CD14-positive monocyte (primary cell): ENCODE data around the gene TMEM132A. TPM values are rescaled to one million over a fixed set of nuclear protein-coding genes. Genes with fewer than 3 reads are reported as not detected.
A peak's percentile ranks its signal among the peaks of the same experiment; 100 is the strongest.

Source experiments
- DNase-seq, 3 donors: peaks; one replicate each; pipeline ENCODE4 v3.0.0-alpha.2; 2011 to 2022
- H2AFZ ChIP-seq: 2 replicates; pipeline ENCODE4 v1.6.0; 2012; ENCODE audit warnings: mild to moderate bottlenecking, low read depth, low read length, inconsistent platforms; ENCODE audit not compliant: insufficient read depth, poor library complexity, severe bottlenecking
- H3K27ac ChIP-seq, 2 donors: 1 replicate in 1 of 2; 2 replicates in 1 of 2; pipeline ENCODE4 v1.5.1; 2012 to 2013; ENCODE audit warnings: low read length in 2 of 2, control low read depth in 1 of 2, inconsistent platforms in 1 of 2, low read depth in 1 of 2, mild to moderate bottlenecking in 1 of 2
- H3K27me3 ChIP-seq, 2 donors: one replicate each; pipeline versions ENCODE4 v1.6.0 to v1.6.1; 2011 to 2013; ENCODE audit warnings: low read length in 2 of 2; ENCODE audit not compliant: control insufficient read depth in 2 of 2, insufficient read depth in 2 of 2
- H3K36me3 ChIP-seq, 2 donors: replicated peaks in 1 of 2; 1 replicate in 1 of 2; 2 replicates in 1 of 2; pipeline versions ENCODE4 v1.5.1 to v1.6.1; 2012 to 2013; ENCODE audit warnings: low read length in 2 of 2, control low read depth in 1 of 2, inconsistent platforms in 1 of 2, mild to moderate bottlenecking in 1 of 2; ENCODE audit not compliant: insufficient read depth in 2 of 2, control insufficient read depth in 1 of 2
- H3K4me1 ChIP-seq, 2 donors: 1 replicate in 1 of 2; 2 replicates in 1 of 2; pipeline versions ENCODE4 v1.5.1 to v1.6.1; 2012 to 2013; ENCODE audit warnings: low read length in 2 of 2, control low read depth in 1 of 2, inconsistent platforms in 1 of 2, mild to moderate bottlenecking in 1 of 2, moderate library complexity in 1 of 2; ENCODE audit not compliant: insufficient read depth in 2 of 2, control insufficient read depth in 1 of 2
- H3K4me2 ChIP-seq: replicated peaks from 2 replicates; pipeline ENCODE3; 2012; ENCODE audit warnings: low read length, moderate library complexity, mild to moderate bottlenecking; ENCODE audit not compliant: poor library complexity, severe bottlenecking; ENCODE audit errors: extremely low read depth
- H3K4me3 ChIP-seq, 3 experiments: fragments of 200-600 bp in 1 of 3; sonication (generic) in 1 of 3; replicated peaks in 1 of 3; 1 replicate in 2 of 3; 2 replicates in 1 of 3; pipeline ENCODE4 v1.5.1; 2011 to 2013; ENCODE audit warnings: low read length in 3 of 3, mild to moderate bottlenecking in 3 of 3, control low read depth in 2 of 3, low read depth in 2 of 3, inconsistent platforms in 1 of 3, moderate library complexity in 1 of 3
- H3K79me2 ChIP-seq: 2 replicates; pipeline ENCODE4 v1.6.0; 2012; ENCODE audit warnings: mild to moderate bottlenecking, control low read depth, inconsistent platforms, low read length, moderate library complexity; ENCODE audit not compliant: insufficient read depth
- H3K9ac ChIP-seq: 2 replicates; pipeline ENCODE4 v1.6.0; 2017; ENCODE audit warnings: low read length, mild to moderate bottlenecking; ENCODE audit not compliant: insufficient read depth, poor library complexity, severe bottlenecking
- H3K9me3 ChIP-seq, 2 donors: replicated peaks in 1 of 2; 1 replicate in 1 of 2; 2 replicates in 1 of 2; pipeline versions ENCODE4 v1.5.1 to v1.6.1; 2012 to 2013; ENCODE audit warnings: low read length in 2 of 2, control low read depth in 1 of 2; ENCODE audit not compliant: control insufficient read depth in 1 of 2, insufficient read depth in 1 of 2
- H4K20me1 ChIP-seq: 2 replicates; pipeline ENCODE4 v1.6.0; 2012; ENCODE audit warnings: mild to moderate bottlenecking, low read length, control low read depth, moderate library complexity; ENCODE audit not compliant: insufficient read depth
- H3K27ac Mint-ChIP-seq, 7 donors: one replicate each; pipeline ENCODE4 v1.8.0; 2020; ENCODE audit warnings: mild to moderate bottlenecking in 7 of 7, mixed read lengths in 7 of 7, moderate library complexity in 6 of 7, inconsistent platforms in 2 of 7
- H3K27me3 Mint-ChIP-seq, 3 donors: one replicate each; pipeline ENCODE4 v1.8.0; 2021 to 2022; ENCODE audit warnings: low read depth in 3 of 3, mild to moderate bottlenecking in 3 of 3, mixed read lengths in 3 of 3, moderate library complexity in 3 of 3, inconsistent platforms in 1 of 3
- H3K36me3 Mint-ChIP-seq, 2 donors: one replicate each; pipeline ENCODE4 v1.8.0; 2020; ENCODE audit warnings: mixed read lengths in 2 of 2, inconsistent platforms in 1 of 2, mild to moderate bottlenecking in 1 of 2
- H3K4me1 Mint-ChIP-seq: one replicate; pipeline ENCODE4 v1.8.0; 2020; ENCODE audit warnings: mild to moderate bottlenecking, mixed read lengths
- H3K4me3 Mint-ChIP-seq, 2 donors: one replicate each; pipeline ENCODE4 v1.8.0; 2020; ENCODE audit warnings: mild to moderate bottlenecking in 2 of 2, mixed read lengths in 2 of 2, moderate library complexity in 1 of 2
- H3K9me3 Mint-ChIP-seq, 7 donors: one replicate each; pipeline ENCODE4 v1.8.0; 2020 to 2022; ENCODE audit warnings: mixed read lengths in 7 of 7, mild to moderate bottlenecking in 6 of 7, moderate library complexity in 6 of 7, inconsistent platforms in 2 of 7
- WGBS: methylation state at CpG from one replicate; pipeline ENCODE4 v1.1.5; 2013; ENCODE audit warnings: missing lambda C conversion rate; ENCODE audit not compliant: insufficient coverage; 5-methylcytosine and 5-hydroxymethylcytosine counted together
- intact Hi-C, 2 donors: fragments of 100-400 bp; cut with micrococcal nuclease; formaldehyde crosslinking; loops; one replicate each; pipeline versions ENCODE4 v1.15.0 to v1.15.1; 2023
- polyA plus RNA-seq, 3 donors: library from polyadenylated mRNA; depleted of rRNA in 1 of 3; unstranded in 2 of 3; stranded (reverse) in 1 of 3; fragments of 300-500 nt in 2 of 3; fragments of >200 nt in 1 of 3; fragmentation: Illumina TruSeq in 2 of 3; gene quantifications; 1 replicate in 2 of 3; 2 replicates in 1 of 3; pipeline ENCODE4 v1.2.3, GENCODE V29; 2012 to 2021
- TF ChIP-seq, protein P1 (sequence below): fragments of 200-600 bp; IDR thresholded peaks from one replicate; pipeline ENCODE4 v1.8.0; 2022; ENCODE audit warnings: antibody characterized with exemption, mild to moderate bottlenecking

The TMEM132A gene
- polyA plus RNA-seq, 3 donors = 0.01 to 0.31 (median 0.21) TPM

DNA sequence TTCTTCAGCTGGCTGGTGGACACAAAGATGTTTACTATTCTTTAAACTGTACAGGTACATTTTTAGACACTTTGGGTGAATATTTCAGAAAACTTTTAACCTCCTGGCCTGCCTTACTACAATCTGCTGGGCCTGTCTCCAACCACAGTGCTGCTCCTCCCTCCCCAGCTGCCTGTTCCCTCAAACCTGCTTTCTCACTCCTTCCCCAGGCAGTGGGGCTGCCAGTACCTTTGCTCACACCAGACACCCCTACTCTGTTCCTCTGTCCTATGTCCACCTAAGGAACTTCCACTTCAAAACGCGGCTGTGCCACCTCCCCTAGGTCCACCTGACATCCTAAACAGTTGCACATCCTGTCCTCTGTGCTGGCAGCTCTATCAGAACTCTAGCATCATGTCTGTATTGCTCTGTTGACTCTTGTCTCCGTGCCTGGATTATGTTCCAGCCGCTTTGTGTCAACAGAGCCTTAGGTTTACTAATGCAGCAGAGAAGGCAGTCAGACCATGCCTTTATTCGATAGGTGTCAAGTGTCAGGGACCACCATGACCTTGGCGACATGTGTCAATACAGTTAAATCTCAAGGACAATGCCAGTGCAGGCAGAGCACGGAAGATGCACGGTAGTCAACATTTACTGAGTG is 43.5 kb upstream of the TMEM132A start:
- H3K4me3 Mint-ChIP-seq = no peak overlapping the region
- H3K27me3 Mint-ChIP-seq = peaks cover 0 to 3% (median 0%) of the 10 kb centered on the region in 3 donors
- H3K9me3 Mint-ChIP-seq = no peaks in the 10 kb centered on the region
- Histone ChIP-seq H2AFZ (no peak overlapping the region), H3K4me3 (no peak overlapping the region), H3K9ac (no peak overlapping the region), H4K20me1 (no peaks in the 10 kb centered on the region), H3K27ac (no peak overlapping the region), H3K4me2 (no peak overlapping the region), H3K27me3 (no peaks in the 10 kb centered on the region), H3K4me1 (no peaks in the 10 kb centered on the region), H3K79me2 (no peaks in the 10 kb centered on the region), H3K36me3 (peaks cover 14 to 36% of the 10 kb centered on the region in 2 donors), H3K9me3 (no peaks in the 10 kb centered on the region)
- intact Hi-C loops = no loop called here
- DNase-seq = no peak
- WGBS = 98% methylated on average over 6 of the region's 8 CpGs
- H3K4me1 Mint-ChIP-seq = peaks cover 5% of the 10 kb centered on the region
- H3K27ac Mint-ChIP-seq = no peak overlapping the region
- TF ChIP-seq, protein P1, sequence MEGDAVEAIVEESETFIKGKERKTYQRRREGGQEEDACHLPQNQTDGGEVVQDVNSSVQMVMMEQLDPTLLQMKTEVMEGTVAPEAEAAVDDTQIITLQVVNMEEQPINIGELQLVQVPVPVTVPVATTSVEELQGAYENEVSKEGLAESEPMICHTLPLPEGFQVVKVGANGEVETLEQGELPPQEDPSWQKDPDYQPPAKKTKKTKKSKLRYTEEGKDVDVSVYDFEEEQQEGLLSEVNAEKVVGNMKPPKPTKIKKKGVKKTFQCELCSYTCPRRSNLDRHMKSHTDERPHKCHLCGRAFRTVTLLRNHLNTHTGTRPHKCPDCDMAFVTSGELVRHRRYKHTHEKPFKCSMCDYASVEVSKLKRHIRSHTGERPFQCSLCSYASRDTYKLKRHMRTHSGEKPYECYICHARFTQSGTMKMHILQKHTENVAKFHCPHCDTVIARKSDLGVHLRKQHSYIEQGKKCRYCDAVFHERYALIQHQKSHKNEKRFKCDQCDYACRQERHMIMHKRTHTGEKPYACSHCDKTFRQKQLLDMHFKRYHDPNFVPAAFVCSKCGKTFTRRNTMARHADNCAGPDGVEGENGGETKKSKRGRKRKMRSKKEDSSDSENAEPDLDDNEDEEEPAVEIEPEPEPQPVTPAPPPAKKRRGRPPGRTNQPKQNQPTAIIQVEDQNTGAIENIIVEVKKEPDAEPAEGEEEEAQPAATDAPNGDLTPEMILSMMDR = no peak
- H3K36me3 Mint-ChIP-seq = peaks cover 49 to 52% of the 10 kb centered on the region in 2 donors

DNA sequence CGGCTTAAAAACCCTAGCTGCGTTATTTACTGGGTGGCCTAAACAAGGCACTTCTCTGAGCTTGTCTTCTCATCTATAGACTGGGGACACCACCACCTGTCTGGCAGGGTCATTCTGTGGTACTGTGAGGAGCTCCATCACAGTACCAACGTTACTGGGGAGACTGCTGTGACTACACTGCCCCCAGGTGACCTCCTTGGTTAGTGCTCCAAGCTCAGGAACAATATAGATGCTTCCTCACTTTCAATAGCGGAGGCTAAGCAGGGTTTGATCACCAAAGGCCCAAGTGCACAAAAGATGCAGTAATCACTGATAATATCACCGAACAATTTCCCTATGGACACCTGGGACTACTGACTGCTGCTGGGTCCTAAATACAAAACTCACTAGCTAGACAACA is 36.7 kb upstream of the TMEM132A start:
- Mint-ChIP-seq H3K27ac (no peak overlapping the region), H3K36me3 (peaks cover 34 to 37% of the 10 kb centered on the region in 2 donors), H3K27me3 (no peaks in the 10 kb centered on the region), H3K4me1 (peaks cover 24% of the 10 kb centered on the region), H3K9me3 (no peaks in the 10 kb centered on the region), H3K4me3 (no peak overlapping the region)
- WGBS = 33% methylated on average over 2 of the region's 5 CpGs
- Histone ChIP-seq H3K9me3 (no peaks in the 10 kb centered on the region), H3K4me1 (peaks cover 11 to 12% of the 10 kb centered on the region in 2 donors), H4K20me1 (no peaks in the 10 kb centered on the region), H3K27me3 (no peaks in the 10 kb centered on the region), H3K4me3 (no peak overlapping the region), H3K36me3 (peaks cover 6 to 27% of the 10 kb centered on the region in 2 donors), H3K27ac (no peak overlapping the region), H3K4me2 (no peak overlapping the region), H3K9ac (no peak overlapping the region), H2AFZ (no peak overlapping the region), H3K79me2 (no peaks in the 10 kb centered on the region)
- TF ChIP-seq, protein P1 = peak; percentile 65
- intact Hi-C loops = loop anchor here in 1 of 2 donors (1.0 kb wide), 1 partner anchor 56 kb away; no protein-coding TSS in a partner anchor
- DNase-seq = peak; percentile 33 to 54 (median 52)
